WTC11 (cell line): Measurements from ENCODE around the gene C4orf54. TPM values are rescaled to one million over a fixed set of nuclear protein-coding genes. Genes with fewer than 3 reads are reported as not detected.

Experiments used
- ATAC-seq: fragments of 200-7000 bp; cut with Tn5 transposase; 2 replicates; pipeline ENCODE4 v1.10.0; 2021; ENCODE audit warnings: mild to moderate bottlenecking, moderate library complexity
- CTCF ChIA-PET: fragments of 300-600 bp; sonication (Branson Sonifier 250); formaldehyde crosslinking; loops from one replicate; lab custom pipeline; 2021; ENCODE audit warnings: antibody characterized with exemption; lab: Charles Lee
- POLR2A ChIA-PET: fragments of 350-600 bp; sonication (Branson Sonifier 250); formaldehyde crosslinking; loops from one replicate; lab custom pipeline; 2021; ENCODE audit warnings: antibody characterized with exemption; lab: Charles Lee
- DNase-seq: peaks from one replicate; pipeline ENCODE4 v3.0.0; 2021; ENCODE audit warnings: low spot score
- H3K27ac Mint-ChIP-seq: 2 replicates; pipeline ENCODE4 v1.8.0; 2021; ENCODE audit warnings: mixed read lengths
- H3K27me3 Mint-ChIP-seq: 2 replicates; pipeline ENCODE4 v1.8.0; 2021; ENCODE audit warnings: low read depth, mild to moderate bottlenecking, moderate library complexity, mixed read lengths
- H3K36me3 Mint-ChIP-seq: 2 replicates; pipeline ENCODE4 v1.8.0; 2021; ENCODE audit warnings: mixed read lengths
- H3K4me1 Mint-ChIP-seq: 2 replicates; pipeline ENCODE4 v1.8.0; 2022; ENCODE audit warnings: mixed read lengths
- H3K4me3 Mint-ChIP-seq: 2 replicates; pipeline ENCODE4 v1.8.0; 2021; ENCODE audit warnings: mild to moderate bottlenecking, moderate library complexity, mixed read lengths
- H3K9me3 Mint-ChIP-seq: 2 replicates; pipeline ENCODE4 v1.8.0; 2021; ENCODE audit warnings: mixed read lengths
- ATF1 ChIP-seq: sonication (generic); formaldehyde crosslinking; IDR thresholded peaks from 2 replicates; pipeline ENCODE4 v1.8.1; 2023; ENCODE audit warnings: mild to moderate bottlenecking, moderate library complexity, missing genetic modification reagents
- CBFB ChIP-seq: sonication (generic); formaldehyde crosslinking; IDR thresholded peaks from 2 replicates; pipeline ENCODE4 v1.8.1; 2022; ENCODE audit warnings: mild to moderate bottlenecking, low read depth, missing genetic modification reagents
- ESRRA ChIP-seq: sonication (generic); formaldehyde crosslinking; IDR thresholded peaks from 2 replicates; pipeline ENCODE4 v1.8.1; 2022; ENCODE audit warnings: mild to moderate bottlenecking, missing genetic modification reagents, borderline replicate concordance
- HMGA2 ChIP-seq: fragments of 250-450 bp; sonication (Bioruptor Pico); IDR thresholded peaks from 2 replicates; pipeline ENCODE4 v1.4.0; 2021; ENCODE audit warnings: mild to moderate bottlenecking, moderate library complexity
- JAZF1 ChIP-seq: fragments of 250-450 bp; sonication (Bioruptor Pico); IDR thresholded peaks from 2 replicates; pipeline ENCODE4 v1.9.0; 2021; ENCODE audit warnings: moderate library complexity, mild to moderate bottlenecking, inconsistent platforms
- OVOL2 ChIP-seq: fragments of 250-450 bp; sonication (Bioruptor Pico); IDR thresholded peaks from 2 replicates; pipeline ENCODE4 v1.9.0; 2021; ENCODE audit warnings: mild to moderate bottlenecking, borderline replicate concordance
- RORB ChIP-seq: fragments of 250-450 bp; sonication (Bioruptor Pico); IDR thresholded peaks from 2 replicates; pipeline ENCODE4 v1.9.0; 2021; ENCODE audit warnings: mild to moderate bottlenecking
- SMAD4 ChIP-seq: sonication (generic); formaldehyde crosslinking; IDR thresholded peaks from 2 replicates; pipeline ENCODE4 v1.8.0; 2022; ENCODE audit warnings: mild to moderate bottlenecking, missing genetic modification reagents
- SOX15 ChIP-seq: fragments of 250-450 bp; sonication (Bioruptor Pico); IDR thresholded peaks from 2 replicates; pipeline ENCODE4 v1.9.0; 2021; ENCODE audit warnings: mild to moderate bottlenecking
- ZNF219 ChIP-seq: sonication (generic); formaldehyde crosslinking; IDR thresholded peaks from 2 replicates; pipeline ENCODE4 v1.8.0; 2023; ENCODE audit warnings: missing genetic modification reagents, mild to moderate bottlenecking, borderline replicate concordance
- ZNF263 ChIP-seq: sonication (generic); formaldehyde crosslinking; IDR thresholded peaks from 2 replicates; pipeline ENCODE4 v1.8.1; 2022; ENCODE audit warnings: low read depth, mild to moderate bottlenecking, moderate library complexity, missing genetic modification reagents
- total RNA-seq: library from RNA; stranded (reverse); gene quantifications from 3 replicates; pipeline ENCODE4 v1.2.3, GENCODE V29; 2021
- TF ChIP-seq, protein P1 (sequence below): fragments of 250-450 bp; sonication (Bioruptor Pico); IDR thresholded peaks from 2 replicates; pipeline ENCODE4 v1.9.0; 2021; ENCODE audit warnings: mild to moderate bottlenecking
- TF ChIP-seq, protein P2 (sequence below): sonication (generic); formaldehyde crosslinking; IDR thresholded peaks from 2 replicates; pipeline ENCODE4 v1.8.1; 2023; ENCODE audit warnings: mild to moderate bottlenecking, missing genetic modification reagents, moderate library complexity
- TF ChIP-seq, protein P3 (sequence below): fragments of 250-450 bp; sonication (Bioruptor Pico); IDR thresholded peaks from 2 replicates; pipeline ENCODE4 v1.8.0; 2021; ENCODE audit warnings: mild to moderate bottlenecking
- TF ChIP-seq, protein P4 (sequence below): fragments of 200-600 bp; IDR thresholded peaks from 2 replicates; pipeline ENCODE4 v1.8.0; 2022; ENCODE audit warnings: antibody characterized with exemption
- TF ChIP-seq, protein P5 (sequence below): fragments of 250-450 bp; sonication (Bioruptor Pico); IDR thresholded peaks from 2 replicates; pipeline ENCODE4 v1.9.0; 2021; ENCODE audit warnings: moderate library complexity, mild to moderate bottlenecking, inconsistent platforms, borderline replicate concordance
- TF ChIP-seq, protein P6 (sequence below): sonication (generic); formaldehyde crosslinking; IDR thresholded peaks from 2 replicates; pipeline ENCODE4 v1.8.0; 2022; ENCODE audit warnings: mild to moderate bottlenecking, missing genetic modification reagents
- TF ChIP-seq, protein P7 (sequence below): fragments of 250-450 bp; sonication (Bioruptor Pico); IDR thresholded peaks from 2 replicates; pipeline ENCODE4 v1.9.0; 2021; ENCODE audit warnings: mild to moderate bottlenecking
- TF ChIP-seq, protein P8 (sequence below): sonication (generic); formaldehyde crosslinking; IDR thresholded peaks from 2 replicates; pipeline ENCODE4 v1.8.1; 2023; ENCODE audit warnings: mild to moderate bottlenecking, missing genetic modification reagents, moderate library complexity

The C4orf54 gene
- total RNA-seq, 1 experiment from 2014 or later = not detected

DNA sequence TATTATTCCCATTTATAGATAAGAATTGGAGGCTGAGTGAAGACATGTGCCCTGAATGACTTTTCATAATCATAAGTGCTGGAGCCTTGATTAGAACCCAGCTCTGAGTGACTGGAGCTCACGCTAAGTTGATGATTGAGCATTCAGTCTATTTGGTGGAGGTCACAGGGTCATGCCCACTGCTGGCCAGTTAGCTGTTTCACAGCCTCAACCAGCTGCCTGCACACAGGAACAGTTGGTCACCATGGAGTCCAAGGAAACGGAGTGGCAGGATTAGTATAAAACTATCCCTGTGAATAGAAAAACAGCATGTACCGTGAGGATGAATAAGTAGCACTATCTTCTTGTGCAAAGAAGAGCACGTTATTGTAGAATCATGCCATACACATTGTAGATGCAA, 1.0 kb upstream of the C4orf54 start:
- no peak for TF ChIP-seq ATF1 (CRISPR knock-in tag)
- no peak overlapping the region for H3K27ac Mint-ChIP-seq
- no peak overlapping the region for H3K4me3 Mint-ChIP-seq
- no peaks in the 10 kb centered on the region for H3K36me3 Mint-ChIP-seq
- H3K27me3 Mint-ChIP-seq = no peaks in the 10 kb centered on the region; the same call in 1 of the 2 replicates
- POLR2A ChIA-PET = no interaction called here
- DNase-seq = no peak
- no peak for ATAC-seq
- CTCF ChIA-PET = interaction anchor here (1.2 kb wide), 1 partner anchor 95 kb away, joined by 3 read pairs; the partner anchor contains the start of gene TRMT10A
- H3K9me3 Mint-ChIP-seq = no peaks in the 10 kb centered on the region
- H3K4me1 Mint-ChIP-seq = no peaks in the 10 kb centered on the region

DNA sequence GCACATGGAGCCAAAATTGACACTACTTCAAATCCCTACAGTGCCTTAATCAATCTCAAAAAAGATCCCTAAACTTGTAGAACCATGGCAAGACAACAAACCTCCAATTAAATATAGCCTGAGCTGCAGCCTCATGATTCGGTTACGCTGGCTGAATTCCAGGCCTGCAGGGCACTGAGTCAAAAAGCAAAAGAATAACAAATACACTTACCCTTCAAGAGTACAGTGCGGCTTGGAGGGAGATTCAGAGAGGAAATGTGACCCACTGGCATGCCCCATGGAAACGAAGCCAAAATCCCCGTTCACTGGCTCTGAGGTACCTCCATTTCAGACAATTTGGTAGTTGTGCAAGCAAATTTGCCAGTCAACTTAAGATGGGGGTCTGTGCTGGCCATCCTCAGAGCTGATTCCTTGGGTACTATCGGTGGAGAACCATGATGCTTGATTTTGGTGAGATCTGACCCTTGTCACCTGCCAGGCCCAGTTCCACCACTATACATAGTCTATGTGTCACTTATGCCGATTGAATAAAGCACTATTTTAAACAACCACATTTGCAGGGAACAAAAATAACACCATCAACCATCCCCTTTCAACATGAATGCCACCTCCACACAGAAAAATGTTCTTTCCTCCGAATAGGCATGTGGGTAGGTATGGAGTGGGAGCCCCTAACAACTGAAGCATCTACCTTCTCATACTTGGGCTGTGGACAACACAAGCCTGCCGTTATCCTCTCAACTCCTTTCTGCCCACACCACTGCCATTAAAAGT, 2.1 kb downstream of the C4orf54 start:
- no peak overlapping the region for H3K4me3 Mint-ChIP-seq
- no peak overlapping the region for H3K27ac Mint-ChIP-seq
- H3K9me3 Mint-ChIP-seq = no peaks in the 10 kb centered on the region
- no peak for DNase-seq
- ChIA-PET POLR2A (no interaction called here), CTCF (no interaction called here)
- peaks cover 9% of the 10 kb centered on the region for H3K27me3 Mint-ChIP-seq
- TF ChIP-seq, protein P1, sequence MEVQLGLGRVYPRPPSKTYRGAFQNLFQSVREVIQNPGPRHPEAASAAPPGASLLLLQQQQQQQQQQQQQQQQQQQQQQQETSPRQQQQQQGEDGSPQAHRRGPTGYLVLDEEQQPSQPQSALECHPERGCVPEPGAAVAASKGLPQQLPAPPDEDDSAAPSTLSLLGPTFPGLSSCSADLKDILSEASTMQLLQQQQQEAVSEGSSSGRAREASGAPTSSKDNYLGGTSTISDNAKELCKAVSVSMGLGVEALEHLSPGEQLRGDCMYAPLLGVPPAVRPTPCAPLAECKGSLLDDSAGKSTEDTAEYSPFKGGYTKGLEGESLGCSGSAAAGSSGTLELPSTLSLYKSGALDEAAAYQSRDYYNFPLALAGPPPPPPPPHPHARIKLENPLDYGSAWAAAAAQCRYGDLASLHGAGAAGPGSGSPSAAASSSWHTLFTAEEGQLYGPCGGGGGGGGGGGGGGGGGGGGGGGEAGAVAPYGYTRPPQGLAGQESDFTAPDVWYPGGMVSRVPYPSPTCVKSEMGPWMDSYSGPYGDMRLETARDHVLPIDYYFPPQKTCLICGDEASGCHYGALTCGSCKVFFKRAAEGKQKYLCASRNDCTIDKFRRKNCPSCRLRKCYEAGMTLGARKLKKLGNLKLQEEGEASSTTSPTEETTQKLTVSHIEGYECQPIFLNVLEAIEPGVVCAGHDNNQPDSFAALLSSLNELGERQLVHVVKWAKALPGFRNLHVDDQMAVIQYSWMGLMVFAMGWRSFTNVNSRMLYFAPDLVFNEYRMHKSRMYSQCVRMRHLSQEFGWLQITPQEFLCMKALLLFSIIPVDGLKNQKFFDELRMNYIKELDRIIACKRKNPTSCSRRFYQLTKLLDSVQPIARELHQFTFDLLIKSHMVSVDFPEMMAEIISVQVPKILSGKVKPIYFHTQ = no peak
- TF ChIP-seq, protein P2, sequence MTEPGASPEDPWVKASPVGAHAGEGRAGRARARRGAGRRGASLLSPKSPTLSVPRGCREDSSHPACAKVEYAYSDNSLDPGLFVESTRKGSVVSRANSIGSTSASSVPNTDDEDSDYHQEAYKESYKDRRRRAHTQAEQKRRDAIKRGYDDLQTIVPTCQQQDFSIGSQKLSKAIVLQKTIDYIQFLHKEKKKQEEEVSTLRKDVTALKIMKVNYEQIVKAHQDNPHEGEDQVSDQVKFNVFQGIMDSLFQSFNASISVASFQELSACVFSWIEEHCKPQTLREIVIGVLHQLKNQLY = no peak
- no peaks in the 10 kb centered on the region for H3K4me1 Mint-ChIP-seq
- no peak for ATAC-seq
- H3K36me3 Mint-ChIP-seq = no peaks in the 10 kb centered on the region

DNA sequence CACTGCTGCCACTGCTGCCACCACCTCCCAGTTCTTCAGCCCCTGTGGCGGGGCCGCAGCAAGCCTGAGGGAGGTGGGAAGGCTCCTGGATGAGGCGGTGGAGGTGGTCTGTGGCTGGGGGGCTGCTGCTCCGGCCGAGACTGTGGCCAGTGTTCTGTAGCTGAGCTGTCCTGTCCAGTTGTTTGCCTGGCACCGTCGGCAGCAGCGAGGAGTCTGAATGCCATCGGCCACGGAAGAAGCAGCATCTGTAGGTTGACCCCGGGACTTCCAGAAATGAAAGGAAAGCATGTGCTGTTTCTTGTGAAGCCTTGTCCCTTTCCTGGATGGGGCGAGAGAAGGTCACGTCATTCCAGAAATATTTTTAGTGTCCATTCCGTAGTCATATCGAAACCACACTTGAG, 3.3 kb downstream of the C4orf54 start:
- ATAC-seq = no peak
- Mint-ChIP-seq H3K4me1 (no peaks in the 10 kb centered on the region), H3K27me3 (peaks cover 12% of the 10 kb centered on the region), H3K27ac (no peak overlapping the region), H3K36me3 (no peaks in the 10 kb centered on the region), H3K4me3 (no peak overlapping the region), H3K9me3 (no peaks in the 10 kb centered on the region)
- ChIA-PET POLR2A (no interaction called here), CTCF (no interaction called here)
- no peak for DNase-seq
- TF ChIP-seq SOX15 (CRISPR knock-in tag) = no peak
- TF ChIP-seq, protein P3, sequence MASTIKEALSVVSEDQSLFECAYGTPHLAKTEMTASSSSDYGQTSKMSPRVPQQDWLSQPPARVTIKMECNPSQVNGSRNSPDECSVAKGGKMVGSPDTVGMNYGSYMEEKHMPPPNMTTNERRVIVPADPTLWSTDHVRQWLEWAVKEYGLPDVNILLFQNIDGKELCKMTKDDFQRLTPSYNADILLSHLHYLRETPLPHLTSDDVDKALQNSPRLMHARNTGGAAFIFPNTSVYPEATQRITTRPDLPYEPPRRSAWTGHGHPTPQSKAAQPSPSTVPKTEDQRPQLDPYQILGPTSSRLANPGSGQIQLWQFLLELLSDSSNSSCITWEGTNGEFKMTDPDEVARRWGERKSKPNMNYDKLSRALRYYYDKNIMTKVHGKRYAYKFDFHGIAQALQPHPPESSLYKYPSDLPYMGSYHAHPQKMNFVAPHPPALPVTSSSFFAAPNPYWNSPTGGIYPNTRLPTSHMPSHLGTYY (CRISPR knock-in tag) = no peak
- TF ChIP-seq, protein P4, sequence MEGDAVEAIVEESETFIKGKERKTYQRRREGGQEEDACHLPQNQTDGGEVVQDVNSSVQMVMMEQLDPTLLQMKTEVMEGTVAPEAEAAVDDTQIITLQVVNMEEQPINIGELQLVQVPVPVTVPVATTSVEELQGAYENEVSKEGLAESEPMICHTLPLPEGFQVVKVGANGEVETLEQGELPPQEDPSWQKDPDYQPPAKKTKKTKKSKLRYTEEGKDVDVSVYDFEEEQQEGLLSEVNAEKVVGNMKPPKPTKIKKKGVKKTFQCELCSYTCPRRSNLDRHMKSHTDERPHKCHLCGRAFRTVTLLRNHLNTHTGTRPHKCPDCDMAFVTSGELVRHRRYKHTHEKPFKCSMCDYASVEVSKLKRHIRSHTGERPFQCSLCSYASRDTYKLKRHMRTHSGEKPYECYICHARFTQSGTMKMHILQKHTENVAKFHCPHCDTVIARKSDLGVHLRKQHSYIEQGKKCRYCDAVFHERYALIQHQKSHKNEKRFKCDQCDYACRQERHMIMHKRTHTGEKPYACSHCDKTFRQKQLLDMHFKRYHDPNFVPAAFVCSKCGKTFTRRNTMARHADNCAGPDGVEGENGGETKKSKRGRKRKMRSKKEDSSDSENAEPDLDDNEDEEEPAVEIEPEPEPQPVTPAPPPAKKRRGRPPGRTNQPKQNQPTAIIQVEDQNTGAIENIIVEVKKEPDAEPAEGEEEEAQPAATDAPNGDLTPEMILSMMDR = no peak
- TF ChIP-seq, protein P5, sequence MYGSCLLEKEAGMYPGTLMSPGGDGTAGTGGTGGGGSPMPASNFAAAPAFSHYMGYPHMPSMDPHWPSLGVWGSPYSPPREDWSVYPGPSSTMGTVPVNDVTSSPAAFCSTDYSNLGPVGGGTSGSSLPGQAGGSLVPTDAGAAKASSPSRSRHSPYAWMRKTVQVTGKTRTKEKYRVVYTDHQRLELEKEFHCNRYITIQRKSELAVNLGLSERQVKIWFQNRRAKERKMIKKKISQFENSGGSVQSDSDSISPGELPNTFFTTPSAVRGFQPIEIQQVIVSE (CRISPR knock-in tag) = no peak
- no peak for TF ChIP-seq ZNF263 (CRISPR knock-in tag)
- TF ChIP-seq, protein P6, sequence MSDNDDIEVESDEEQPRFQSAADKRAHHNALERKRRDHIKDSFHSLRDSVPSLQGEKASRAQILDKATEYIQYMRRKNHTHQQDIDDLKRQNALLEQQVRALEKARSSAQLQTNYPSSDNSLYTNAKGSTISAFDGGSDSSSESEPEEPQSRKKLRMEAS (CRISPR knock-in tag) = no peak
- TF ChIP-seq CBFB (CRISPR knock-in tag) = no peak
- TF ChIP-seq, protein P7, sequence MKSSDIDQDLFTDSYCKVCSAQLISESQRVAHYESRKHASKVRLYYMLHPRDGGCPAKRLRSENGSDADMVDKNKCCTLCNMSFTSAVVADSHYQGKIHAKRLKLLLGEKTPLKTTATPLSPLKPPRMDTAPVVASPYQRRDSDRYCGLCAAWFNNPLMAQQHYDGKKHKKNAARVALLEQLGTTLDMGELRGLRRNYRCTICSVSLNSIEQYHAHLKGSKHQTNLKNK (CRISPR knock-in tag) = no peak
- no peak for TF ChIP-seq JAZF1 (CRISPR knock-in tag)
- TF ChIP-seq OVOL2 (CRISPR knock-in tag) = no peak
- TF ChIP-seq SMAD4 (CRISPR knock-in tag) = no peak
- no peak for TF ChIP-seq HMGA2
- no peak for TF ChIP-seq ATF1 (CRISPR knock-in tag)
- TF ChIP-seq, protein P8, sequence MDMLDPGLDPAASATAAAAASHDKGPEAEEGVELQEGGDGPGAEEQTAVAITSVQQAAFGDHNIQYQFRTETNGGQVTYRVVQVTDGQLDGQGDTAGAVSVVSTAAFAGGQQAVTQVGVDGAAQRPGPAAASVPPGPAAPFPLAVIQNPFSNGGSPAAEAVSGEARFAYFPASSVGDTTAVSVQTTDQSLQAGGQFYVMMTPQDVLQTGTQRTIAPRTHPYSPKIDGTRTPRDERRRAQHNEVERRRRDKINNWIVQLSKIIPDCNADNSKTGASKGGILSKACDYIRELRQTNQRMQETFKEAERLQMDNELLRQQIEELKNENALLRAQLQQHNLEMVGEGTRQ = no peak
- no peak for TF ChIP-seq ESRRA (CRISPR knock-in tag)
- no peak for TF ChIP-seq RORB (CRISPR knock-in tag)
- no peak for TF ChIP-seq ZNF219 (CRISPR knock-in tag)
